VCaP (cell line): ENCODE measurements around the gene TMEM212.

Experiments
- H3K27ac ChIP-seq: fragments of 450-650 bp; 2 replicates; pipeline ENCODE4 v1.5.1; 2017
- TF ChIP-seq, protein P1 (sequence below): fragments of 450-650 bp; conservative IDR thresholded peaks from 2 replicates; pipeline ENCODE4 v1.5.1; 2017; ENCODE audit warnings: mild to moderate bottlenecking, moderate library complexity

TMEM212 gene

GRCh38 chr3:171809861-171810628 is 33.1 kb upstream of the TMEM212 start, which contains the start of gene PLD1:
Gene PLD1 (minus strand): TSS chr3:171810483. CDS start chr3:171738051, 72,432 bp downstream.
- H3K27ac ChIP-seq: peak within 1 kb of the TSS; percentile 60
- TF ChIP-seq, protein P1, sequence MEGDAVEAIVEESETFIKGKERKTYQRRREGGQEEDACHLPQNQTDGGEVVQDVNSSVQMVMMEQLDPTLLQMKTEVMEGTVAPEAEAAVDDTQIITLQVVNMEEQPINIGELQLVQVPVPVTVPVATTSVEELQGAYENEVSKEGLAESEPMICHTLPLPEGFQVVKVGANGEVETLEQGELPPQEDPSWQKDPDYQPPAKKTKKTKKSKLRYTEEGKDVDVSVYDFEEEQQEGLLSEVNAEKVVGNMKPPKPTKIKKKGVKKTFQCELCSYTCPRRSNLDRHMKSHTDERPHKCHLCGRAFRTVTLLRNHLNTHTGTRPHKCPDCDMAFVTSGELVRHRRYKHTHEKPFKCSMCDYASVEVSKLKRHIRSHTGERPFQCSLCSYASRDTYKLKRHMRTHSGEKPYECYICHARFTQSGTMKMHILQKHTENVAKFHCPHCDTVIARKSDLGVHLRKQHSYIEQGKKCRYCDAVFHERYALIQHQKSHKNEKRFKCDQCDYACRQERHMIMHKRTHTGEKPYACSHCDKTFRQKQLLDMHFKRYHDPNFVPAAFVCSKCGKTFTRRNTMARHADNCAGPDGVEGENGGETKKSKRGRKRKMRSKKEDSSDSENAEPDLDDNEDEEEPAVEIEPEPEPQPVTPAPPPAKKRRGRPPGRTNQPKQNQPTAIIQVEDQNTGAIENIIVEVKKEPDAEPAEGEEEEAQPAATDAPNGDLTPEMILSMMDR: no peak

GRCh38 chr3:171810629-171811294 is 32.4 kb upstream of the TMEM212 start:
- H3K27ac ChIP-seq: peak overlapping the region; percentile 60
- TF ChIP-seq, protein P1: no peak

GRCh38 chr3:171811295-171811912 is 31.7 kb upstream of the TMEM212 start:
- H3K27ac ChIP-seq: no peak overlapping the region; the same call in 1 of the 2 replicates
- TF ChIP-seq, protein P1: no peak

DNA sequence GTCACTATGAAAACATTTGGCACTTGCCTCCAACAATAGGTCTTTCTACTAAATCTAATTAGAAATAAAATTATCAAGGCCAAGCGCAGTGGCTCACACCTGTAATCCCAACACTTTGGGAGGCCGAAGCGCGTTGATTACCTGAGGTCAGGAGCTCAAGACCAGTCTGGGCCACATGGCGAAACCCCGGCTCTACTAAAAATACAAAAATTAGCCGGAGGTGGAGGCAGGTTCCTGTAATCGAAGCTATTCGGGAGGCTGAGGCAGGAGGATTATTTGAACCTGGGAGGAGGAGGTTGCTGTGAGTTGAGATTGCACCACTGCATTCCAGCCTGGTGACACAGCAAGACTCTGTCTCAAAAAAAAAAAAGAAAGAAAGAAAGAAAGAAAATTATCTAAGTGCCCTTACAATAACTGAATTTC is 31.2 kb upstream of the TMEM212 start:
- no peak overlapping the region; the same call in 1 of the 2 replicates for H3K27ac ChIP-seq
- TF ChIP-seq, protein P1: no peak

GRCh38 chr3:171812811-171813210 is 30.3 kb upstream of the TMEM212 start:
- TF ChIP-seq, protein P1: no peak
- no peak overlapping the region for H3K27ac ChIP-seq

DNA sequence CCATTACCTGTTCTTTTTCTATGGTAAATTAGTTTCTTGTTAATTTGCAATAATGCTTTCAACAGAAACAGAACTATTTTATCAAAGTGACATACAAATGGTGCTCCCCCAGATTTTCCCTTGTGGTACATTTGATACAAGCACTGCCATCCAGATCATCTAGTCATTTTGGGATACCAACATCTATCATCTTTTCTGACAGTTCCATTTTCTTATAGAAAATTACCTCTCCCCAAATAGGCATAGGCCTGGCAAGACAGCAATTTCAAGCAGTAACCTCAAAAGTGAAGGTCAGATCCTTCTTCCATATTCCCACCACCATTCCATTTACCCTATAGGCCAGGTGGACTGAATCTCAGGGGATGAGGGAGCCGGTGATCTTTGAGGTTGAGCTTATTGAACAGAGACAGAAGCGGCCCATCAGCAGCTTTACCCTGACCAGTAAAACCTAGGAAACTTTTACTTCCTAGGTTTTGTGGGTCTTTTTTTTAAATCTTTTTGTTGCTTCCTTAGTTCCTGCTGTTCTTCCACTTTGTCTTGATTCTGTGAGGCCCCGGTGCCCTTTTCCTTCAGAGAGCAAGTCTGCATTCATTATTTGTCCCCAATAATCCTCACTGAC is 29.8 kb upstream of the TMEM212 start:
- no peak overlapping the region for H3K27ac ChIP-seq

More for the DNA sequence above, 29.8 kb upstream of the TMEM212 start:
- TF ChIP-seq, protein P1: no peak
